HepG2 (cell line): ENCODE measurements around the gene MRPL43. TPM values are rescaled to one million over a fixed set of nuclear protein-coding genes. Genes with fewer than 3 reads are reported as not detected.

Experiments
- ATF7 ChIP-seq, 2 experiments: fragments of 450-650 bp in 1 of 2; sonication (generic) in 1 of 2; formaldehyde crosslinking in 1 of 2; IDR thresholded peaks; 2 replicates each; pipeline versions ENCODE4 v1.4.0 to v1.6.1; 2016 to 2020; ENCODE audit warnings: antibody characterized with exemption in 1 of 2, mild to moderate bottlenecking in 1 of 2, missing genetic modification reagents in 1 of 2
- ATF7-NPFF ChIP-seq: sonication (generic); formaldehyde crosslinking; IDR thresholded peaks from 2 replicates; pipeline ENCODE4 v1.8.1; 2023; ENCODE audit warnings: mild to moderate bottlenecking, low read depth, missing genetic modification reagents, moderate library complexity
- FOXK1 ChIP-seq: sonication (generic); formaldehyde crosslinking; IDR thresholded peaks from 2 replicates; pipeline ENCODE4 v1.4.0; 2020; ENCODE audit warnings: low read depth, missing genetic modification reagents, borderline replicate concordance
- HOXA9 ChIP-seq: sonication (generic); formaldehyde crosslinking; IDR thresholded peaks from 2 replicates; pipeline ENCODE4 v1.8.1; 2022; ENCODE audit warnings: missing genetic modification reagents, mild to moderate bottlenecking, moderate library complexity, borderline replicate concordance
- HOXD1 ChIP-seq: sonication (generic); formaldehyde crosslinking; IDR thresholded peaks from 2 replicates; pipeline ENCODE4 v1.5.0; 2020; ENCODE audit warnings: missing genetic modification reagents
- KDM5B ChIP-seq: sonication (generic); formaldehyde crosslinking; IDR thresholded peaks from 2 replicates; pipeline ENCODE4 v1.4.0; 2020; ENCODE audit warnings: missing genetic modification reagents, mild to moderate bottlenecking, borderline replicate concordance
- NFE2L1 ChIP-seq: sonication (generic); formaldehyde crosslinking; IDR thresholded peaks from 2 replicates; pipeline ENCODE4 v1.4.0; 2020; ENCODE audit warnings: missing genetic modification reagents, mild to moderate bottlenecking, borderline replicate concordance
- NFKB2 ChIP-seq: sonication (generic); formaldehyde crosslinking; IDR thresholded peaks from 2 replicates; pipeline ENCODE4 v1.4.0; 2020; ENCODE audit warnings: missing genetic modification reagents, borderline replicate concordance
- NR2F2 ChIP-seq: IDR thresholded peaks from 2 replicates; pipeline ENCODE4 v1.6.1; 2012; ENCODE audit warnings: low read depth, inconsistent platforms, borderline replicate concordance
- SMARCC2 ChIP-seq: fragments of 450-650 bp; IDR thresholded peaks from 2 replicates; pipeline ENCODE4 v1.6.1; 2017; ENCODE audit warnings: antibody characterized with exemption, mild to moderate bottlenecking
- SMC3 ChIP-seq: IDR thresholded peaks from 2 replicates; pipeline ENCODE4 v1.6.1; 2011; ENCODE audit warnings: low read length, improper control_type of control experiment
- SP2 ChIP-seq: sonication (generic); formaldehyde crosslinking; IDR thresholded peaks from 2 replicates; pipeline ENCODE4 v1.5.1; 2020; ENCODE audit warnings: mild to moderate bottlenecking, missing genetic modification reagents
- SRF ChIP-seq: IDR thresholded peaks from 2 replicates; pipeline ENCODE4 v1.6.1; 2011; ENCODE audit warnings: mild to moderate bottlenecking, low read depth, low read length, moderate library complexity
- TCF7 ChIP-seq: sonication (generic); IDR thresholded peaks from 2 replicates; pipeline ENCODE4 v1.6.1; 2016; ENCODE audit warnings: antibody characterized with exemption, low read depth
- TERF1 ChIP-seq: sonication (generic); formaldehyde crosslinking; IDR thresholded peaks from 2 replicates; pipeline ENCODE4 v1.8.0; 2022; ENCODE audit warnings: mild to moderate bottlenecking, missing genetic modification reagents, moderate library complexity
- YEATS2 ChIP-seq: sonication (generic); formaldehyde crosslinking; IDR thresholded peaks from 2 replicates; pipeline ENCODE4 v1.4.0; 2020; ENCODE audit warnings: missing genetic modification reagents, borderline replicate concordance
- ZC3H4 ChIP-seq: sonication (generic); formaldehyde crosslinking; IDR thresholded peaks from 2 replicates; pipeline ENCODE4 v1.4.0; 2020; ENCODE audit warnings: missing genetic modification reagents, borderline replicate concordance
- ZNF136 ChIP-seq: sonication (generic); formaldehyde crosslinking; IDR thresholded peaks from 2 replicates; pipeline ENCODE4 v1.8.1; 2022; ENCODE audit warnings: low read depth, mild to moderate bottlenecking, moderate library complexity, missing genetic modification reagents
- ZNF160 ChIP-seq: sonication (generic); formaldehyde crosslinking; IDR thresholded peaks from 2 replicates; pipeline ENCODE4 v1.8.0; 2022; ENCODE audit warnings: mild to moderate bottlenecking, inconsistent platforms, missing genetic modification reagents
- ZNF317 ChIP-seq: sonication (generic); formaldehyde crosslinking; IDR thresholded peaks from 2 replicates; pipeline ENCODE4 v1.5.0; 2020; ENCODE audit warnings: mild to moderate bottlenecking, missing genetic modification reagents
- ZNF546 ChIP-seq: sonication (generic); formaldehyde crosslinking; conservative IDR thresholded peaks from 2 replicates; pipeline ENCODE4 v1.8.1; 2023; ENCODE audit warnings: mild to moderate bottlenecking, missing genetic modification reagents
- ZNF552 ChIP-seq: sonication (generic); formaldehyde crosslinking; IDR thresholded peaks from 2 replicates; pipeline ENCODE4 v1.9.0; 2022; ENCODE audit warnings: missing genetic modification reagents, mild to moderate bottlenecking, borderline replicate concordance
- ZNF558 ChIP-seq: sonication (generic); formaldehyde crosslinking; IDR thresholded peaks from 2 replicates; pipeline ENCODE4 v1.9.0; 2022; ENCODE audit warnings: mild to moderate bottlenecking, missing genetic modification reagents, borderline replicate concordance
- ZNF567 ChIP-seq: sonication (generic); formaldehyde crosslinking; IDR thresholded peaks from 2 replicates; pipeline ENCODE4 v1.8.1; 2023; ENCODE audit warnings: mild to moderate bottlenecking, missing genetic modification reagents, borderline replicate concordance
- ZNF670 ChIP-seq: sonication (generic); formaldehyde crosslinking; IDR thresholded peaks from 2 replicates; pipeline ENCODE4 v1.8.0; 2022; ENCODE audit warnings: mild to moderate bottlenecking, missing genetic modification reagents, borderline replicate concordance
- ZNF672 ChIP-seq: sonication (generic); formaldehyde crosslinking; IDR thresholded peaks from 2 replicates; pipeline ENCODE4 v1.8.1; 2022; ENCODE audit warnings: missing genetic modification reagents
- ZNF746 ChIP-seq: sonication (generic); formaldehyde crosslinking; IDR thresholded peaks from 2 replicates; pipeline ENCODE4 v1.8.0; 2022; ENCODE audit warnings: mild to moderate bottlenecking, missing genetic modification reagents
- ZNF816 ChIP-seq: sonication (generic); formaldehyde crosslinking; IDR thresholded peaks from 2 replicates; pipeline ENCODE4 v1.8.0; 2022; ENCODE audit warnings: missing genetic modification reagents, mild to moderate bottlenecking, borderline replicate concordance
- polyA plus RNA-seq, 8 experiments: library from polyadenylated mRNA; depleted of rRNA in 3 of 8; stranded (reverse) in 7 of 8; unstranded in 1 of 8; fragments of >200 nt; fragmentation: Illumina TruSeq in 4 of 8; extraction: Trizol in 4 of 8; gene quantifications; 2 replicates each; pipeline versions ENCODE4 v1.2.1 to v1.2.3, GENCODE V29; 2011 to 2016; ENCODE audit warnings: low read depth in 4 of 8, missing spikeins in 1 of 8, mixed read lengths in 1 of 8; ENCODE audit not compliant: insufficient read depth in 1 of 8
- total RNA-seq, 5 experiments: library from RNA; depleted of rRNA; stranded (reverse); fragments of >200 nt; fragmentation: Illumina TruSeq; extraction: Trizol; gene quantifications; 2 replicates each; pipeline ENCODE4 v1.2.3, GENCODE V29; 2016; ENCODE audit warnings: low read depth in 1 of 5
- TF ChIP-seq, protein P1 (sequence below): sonication (generic); formaldehyde crosslinking; IDR thresholded peaks from 2 replicates; pipeline ENCODE4 v1.5.1; 2020; ENCODE audit warnings: missing genetic modification reagents, mild to moderate bottlenecking, borderline replicate concordance

MRPL43 gene
- total and polyA plus RNA-seq, 2 of the 13 experiments (the other 11 are each of a cell fraction or from before 2014, with no cell fraction given) = 71.0 to 73.7 TPM

- TF ChIP-seq, protein P1, sequence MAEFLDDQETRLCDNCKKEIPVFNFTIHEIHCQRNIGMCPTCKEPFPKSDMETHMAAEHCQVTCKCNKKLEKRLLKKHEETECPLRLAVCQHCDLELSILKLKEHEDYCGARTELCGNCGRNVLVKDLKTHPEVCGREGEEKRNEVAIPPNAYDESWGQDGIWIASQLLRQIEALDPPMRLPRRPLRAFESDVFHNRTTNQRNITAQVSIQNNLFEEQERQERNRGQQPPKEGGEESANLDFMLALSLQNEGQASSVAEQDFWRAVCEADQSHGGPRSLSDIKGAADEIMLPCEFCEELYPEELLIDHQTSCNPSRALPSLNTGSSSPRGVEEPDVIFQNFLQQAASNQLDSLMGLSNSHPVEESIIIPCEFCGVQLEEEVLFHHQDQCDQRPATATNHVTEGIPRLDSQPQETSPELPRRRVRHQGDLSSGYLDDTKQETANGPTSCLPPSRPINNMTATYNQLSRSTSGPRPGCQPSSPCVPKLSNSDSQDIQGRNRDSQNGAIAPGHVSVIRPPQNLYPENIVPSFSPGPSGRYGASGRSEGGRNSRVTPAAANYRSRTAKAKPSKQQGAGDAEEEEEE = 0 out of 2 replicates have a peak, but pooled peaks have one; percentile 91
- no peak for TF ChIP-seq SMC3
- peak; percentile 92 for TF ChIP-seq SP2 (CRISPR knock-in tag)
- TF ChIP-seq ZNF552 (CRISPR knock-in tag) = no peak
- no peak for TF ChIP-seq ZNF816
- peak; percentile 94 for TF ChIP-seq HOXA9 (CRISPR knock-in tag)
- TF ChIP-seq ZC3H4 (CRISPR knock-in tag) = 0 out of 2 replicates have a peak, but pooled peaks have one; percentile 69
- no peak; the same call in 1 of the 2 replicates for TF ChIP-seq ZNF317 (CRISPR knock-in tag)
- no peak for TF ChIP-seq ZNF746
- no peak for TF ChIP-seq ZNF160 (CRISPR knock-in tag)
- TF ChIP-seq HOXD1 (CRISPR knock-in tag) = no peak
- no peak for TF ChIP-seq SMARCC2
- peak; percentile 83; the same call in 1 of the 2 replicates for TF ChIP-seq KDM5B
- TF ChIP-seq NR2F2 = no peak
- TF ChIP-seq ZNF136 (CRISPR knock-in tag) = no peak
- no peak for TF ChIP-seq ZNF546 (CRISPR knock-in tag)
- no peak for TF ChIP-seq ZNF567 (CRISPR knock-in tag)
- TF ChIP-seq NFE2L1 (CRISPR knock-in tag) = no peak
- TF ChIP-seq TCF7 = no peak
- no peak for TF ChIP-seq SRF
- TF ChIP-seq TERF1 = 0 out of 2 replicates have a peak, but pooled peaks have one; percentile 92
- TF ChIP-seq NFKB2 = no peak; the same call in 1 of the 2 replicates
- TF ChIP-seq ZNF558 (CRISPR knock-in tag) = peak; percentile 82; the same call in 1 of the 2 replicates
- TF ChIP-seq ZNF670 (CRISPR knock-in tag) = no peak
- peak; percentile 24; the same call in 1 of the 2 replicates for TF ChIP-seq ATF7-NPFF (CRISPR knock-in tag)
- no peak for TF ChIP-seq ATF7 (IDR thresholded peaks at IDR 0.05)
- peak; percentile 15; the same call in 1 of the 2 replicates for TF ChIP-seq ATF7 (CRISPR knock-in tag; IDR thresholded peaks at IDR 0.05)
- TF ChIP-seq FOXK1 (CRISPR knock-in tag) = peak; percentile 97
- peak; percentile 82 for TF ChIP-seq ZNF672 (CRISPR knock-in tag)
- peak; percentile 86 for TF ChIP-seq YEATS2
These were observed at the start of gene MRPL43, which contains the start of gene TWNK (continued) for GRCh38 chr10:100986952-100987684.
